Kidney capillary endothelial cell (primary cell): ENCODE results near the gene ERCC6.

ENCODE experiments used
- DNase-seq: peaks from one replicate; pipeline ENCODE4 v3.0.0-alpha.2; 2018; ENCODE audit warnings: low spot score

ERCC6 gene

DNA sequence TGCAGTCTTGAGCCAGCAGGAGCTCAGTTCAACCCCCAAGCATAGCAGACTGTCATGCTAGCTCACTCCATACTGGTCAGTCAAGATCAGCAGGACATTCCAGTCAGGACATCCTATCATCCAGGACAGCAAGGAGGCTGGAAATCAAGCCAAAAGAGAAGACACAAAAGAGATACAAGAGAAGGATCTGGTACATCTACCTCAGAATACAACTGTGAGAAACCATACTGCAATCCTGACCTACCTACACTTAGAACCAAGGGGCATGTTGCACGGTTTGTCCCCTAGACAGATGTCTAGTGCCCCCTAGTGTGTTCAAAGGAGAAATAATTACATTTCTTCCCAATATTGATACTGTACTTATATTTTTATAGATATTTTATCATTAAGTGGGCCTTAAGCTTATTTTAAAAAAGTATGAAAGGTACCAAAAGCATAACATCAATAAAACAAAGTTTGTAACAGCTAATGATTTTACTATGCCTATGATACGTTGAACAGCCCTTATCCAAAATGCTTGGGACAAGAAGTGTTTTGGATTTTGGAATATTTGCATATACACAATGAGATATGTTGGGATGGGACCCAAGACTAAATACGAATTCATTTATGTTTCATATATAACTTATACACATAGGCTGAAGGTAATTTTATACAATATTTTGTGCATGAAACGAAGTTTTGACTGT is 26.7 kb downstream of the ERCC6 start:
- DNase-seq = peak; percentile 59

DNA sequence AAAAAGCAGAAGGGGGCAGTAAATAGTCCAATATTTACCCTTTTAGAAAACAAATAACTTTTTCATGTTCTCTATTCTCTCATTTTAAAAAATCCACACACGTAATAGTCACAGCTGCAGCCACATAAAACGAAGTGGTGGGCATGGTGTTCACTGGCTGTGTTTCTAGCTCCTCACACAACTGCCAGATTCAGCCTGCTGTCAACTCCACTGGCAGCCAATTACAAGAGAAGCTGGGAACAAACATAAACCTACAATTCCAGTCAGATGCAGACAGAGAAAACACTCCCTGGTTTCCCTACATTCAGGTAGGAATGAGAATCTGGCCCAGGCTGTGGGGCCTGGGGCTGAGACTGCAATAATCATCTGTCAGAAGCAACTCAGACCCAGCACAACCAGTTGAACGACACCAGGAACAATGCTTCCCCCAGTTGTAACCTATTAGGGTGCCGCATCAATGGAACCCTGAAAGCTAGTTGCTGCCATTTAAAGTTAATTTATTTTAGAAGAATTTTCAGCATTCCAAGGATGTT is 29.1 kb downstream of the ERCC6 start:
- no peak for DNase-seq

DNA sequence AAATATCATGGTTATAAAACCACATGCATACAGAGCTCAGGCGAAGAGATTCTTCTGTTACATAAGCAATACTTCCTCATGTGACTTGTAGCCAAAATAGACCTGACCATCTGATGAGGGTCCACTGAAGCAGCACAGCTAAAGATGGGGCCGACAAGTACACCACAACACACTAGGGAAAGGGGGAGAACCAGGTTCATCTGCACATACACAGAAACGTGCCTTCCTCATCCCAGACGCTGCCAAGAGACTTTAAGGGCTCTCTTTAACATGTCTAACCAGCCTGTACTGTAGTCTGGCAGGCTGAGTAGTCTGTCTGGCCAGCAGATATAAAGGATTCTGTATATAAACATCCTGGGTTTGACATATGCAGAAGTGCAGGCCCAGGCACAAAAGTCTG is 30.3 kb downstream of the ERCC6 start:
- no peak for DNase-seq

DNA sequence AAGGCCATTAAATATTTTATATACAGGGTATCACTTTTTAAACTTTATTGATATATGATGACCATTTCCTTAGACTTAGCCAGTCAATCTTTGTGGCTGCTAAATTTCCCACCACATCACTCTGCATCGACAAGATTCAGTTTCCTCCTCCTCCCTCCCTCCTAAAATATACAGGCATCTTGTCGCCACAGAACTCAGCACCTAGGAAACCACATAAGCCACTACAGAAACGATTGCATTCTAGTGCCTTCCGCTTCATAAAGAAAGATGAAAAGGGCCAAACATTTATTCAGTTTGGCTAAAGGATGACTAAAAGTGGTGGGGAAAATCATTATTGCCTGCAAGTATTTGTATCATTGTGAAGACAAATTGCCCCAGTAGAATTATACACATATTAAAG is 30.7 kb downstream of the ERCC6 start:
- DNase-seq = no peak

DNA sequence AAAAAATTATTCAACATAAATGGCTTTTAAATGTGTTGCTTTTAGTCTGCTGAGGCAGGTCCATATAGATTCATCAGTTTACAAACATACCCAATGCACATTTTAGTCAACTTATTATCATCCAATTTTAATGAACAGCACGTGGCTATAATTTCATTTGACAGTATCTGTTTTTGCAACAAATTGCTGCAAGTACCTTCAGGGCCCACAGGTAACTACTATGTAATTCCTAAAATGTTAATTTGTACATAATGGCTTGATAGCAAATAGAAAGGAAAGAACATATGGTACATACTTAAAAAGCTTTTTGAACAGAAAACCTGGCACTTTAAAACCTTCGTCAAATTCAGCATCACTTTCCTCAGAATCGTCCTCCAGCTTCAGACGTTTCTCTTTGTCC is 33.3 kb downstream of the ERCC6 start:
- no peak for DNase-seq

DNA sequence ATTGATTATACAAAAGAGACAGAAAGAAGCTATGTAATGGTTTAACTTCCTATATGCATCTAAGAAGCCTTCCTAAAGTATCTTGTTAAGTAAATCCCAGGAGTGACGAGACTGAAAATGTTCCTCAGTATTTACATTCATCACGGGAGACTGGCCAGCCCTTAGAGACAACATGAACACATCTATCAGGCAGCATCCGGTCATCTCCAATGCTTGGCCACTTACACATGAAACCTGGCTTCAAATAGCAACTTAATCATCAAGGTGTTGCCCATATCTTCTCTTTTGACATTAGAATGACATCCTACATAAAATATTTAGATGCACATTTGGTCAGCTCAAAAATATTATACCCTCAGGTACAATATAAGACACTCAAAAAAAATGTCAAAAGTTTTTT is 33.8 kb downstream of the ERCC6 start:
- DNase-seq = no peak

DNA sequence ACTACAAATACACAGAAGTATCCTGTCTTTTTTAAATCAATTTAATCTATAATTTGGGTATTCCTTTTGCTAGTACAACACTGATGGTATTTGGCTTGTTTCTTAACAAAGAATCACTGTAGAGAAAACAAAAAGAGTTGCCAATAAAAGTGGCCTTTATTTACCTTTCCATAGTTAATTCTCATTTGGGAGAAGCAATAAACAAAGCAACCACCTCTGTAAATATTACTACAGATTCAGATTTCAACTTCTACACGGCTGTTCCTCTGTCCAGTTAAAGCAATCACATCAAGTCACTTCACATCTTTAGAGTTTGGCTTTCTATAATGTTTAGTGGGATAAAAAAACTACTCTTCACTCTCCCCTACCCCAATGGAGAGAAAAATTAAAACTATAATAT is 34.4 kb downstream of the ERCC6 start:
- DNase-seq = no peak

DNA sequence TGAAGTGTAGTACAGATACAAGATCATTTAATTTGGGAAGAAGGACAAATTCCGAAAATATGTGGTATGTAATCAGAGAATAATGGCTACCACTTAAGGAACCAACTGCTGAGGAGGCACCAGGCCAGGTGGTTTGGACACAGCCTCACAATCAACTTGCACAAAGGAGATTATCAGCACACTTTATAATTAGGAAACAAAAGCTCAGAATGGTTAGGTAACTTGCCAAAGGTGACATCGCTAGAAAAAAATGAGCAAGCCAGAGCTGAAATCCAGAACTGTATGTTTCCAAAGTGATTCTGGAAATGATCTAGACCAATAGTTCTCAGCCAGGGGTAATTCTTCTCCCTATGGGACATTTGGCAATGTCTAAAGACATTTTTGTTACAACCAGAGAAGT is 36.6 kb downstream of the ERCC6 start:
- no peak for DNase-seq

DNA sequence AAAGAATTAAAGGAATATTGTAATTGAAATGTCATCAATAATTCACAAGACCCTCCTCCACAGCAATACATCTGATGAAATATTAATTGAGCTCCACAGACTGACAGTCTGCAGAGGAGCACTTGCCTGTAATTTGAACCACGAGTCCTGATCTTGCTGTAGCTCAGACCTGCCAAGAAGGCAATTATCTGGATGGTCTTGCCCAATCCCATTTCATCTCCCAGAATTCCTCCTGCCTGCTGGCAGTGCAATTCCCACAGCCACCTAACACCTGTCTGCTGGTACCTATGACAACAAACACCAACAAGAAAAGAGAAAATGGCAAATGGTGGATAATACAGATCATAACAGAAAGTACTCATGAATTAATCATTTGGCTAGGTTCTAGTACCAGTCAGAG is 38.5 kb downstream of the ERCC6 start:
- DNase-seq = no peak

DNA sequence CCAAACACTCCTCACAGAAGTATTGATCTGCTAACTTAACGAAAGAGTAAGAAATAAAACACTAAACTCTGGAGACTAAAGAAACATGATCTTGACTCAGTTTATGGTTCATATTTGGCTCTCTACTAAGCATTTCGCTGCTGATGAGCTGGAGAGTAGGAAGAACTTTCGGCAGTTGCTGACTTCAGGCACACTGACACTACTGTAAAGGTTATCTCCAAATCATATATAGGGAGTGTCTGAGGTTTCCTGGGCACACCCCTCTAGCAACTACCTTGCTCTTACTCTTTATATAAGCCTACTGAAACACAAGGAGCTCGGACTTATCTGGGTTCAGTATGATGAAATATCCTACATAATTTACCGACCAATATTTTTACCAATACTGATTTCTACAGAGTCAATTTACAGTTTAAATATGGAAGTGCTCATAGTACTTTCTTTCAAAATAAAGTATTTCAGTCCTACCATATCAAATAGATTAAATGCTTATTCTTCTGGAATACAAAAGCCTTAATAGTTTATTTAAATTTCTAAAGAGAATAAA is 39.5 kb downstream of the ERCC6 start:
- DNase-seq = no peak

DNA sequence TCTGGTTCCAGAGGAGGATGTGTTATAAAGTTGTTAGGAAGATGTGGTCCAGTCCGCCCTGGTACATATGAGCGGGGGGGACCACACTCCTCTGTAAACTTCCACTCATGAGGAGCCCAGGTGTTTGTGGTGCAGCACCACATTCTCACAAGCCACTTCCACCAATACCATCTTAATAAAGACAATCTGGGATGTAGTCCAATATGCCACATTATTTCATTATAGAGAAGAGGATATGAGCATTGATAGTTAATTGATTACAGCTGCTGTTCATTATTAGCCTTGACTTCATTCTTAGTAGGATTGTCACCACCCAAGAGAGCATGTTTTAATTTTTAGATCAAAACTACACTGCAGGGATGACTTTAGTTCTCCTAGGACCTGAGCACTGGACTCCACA is 40.5 kb downstream of the ERCC6 start:
- DNase-seq = no peak

DNA sequence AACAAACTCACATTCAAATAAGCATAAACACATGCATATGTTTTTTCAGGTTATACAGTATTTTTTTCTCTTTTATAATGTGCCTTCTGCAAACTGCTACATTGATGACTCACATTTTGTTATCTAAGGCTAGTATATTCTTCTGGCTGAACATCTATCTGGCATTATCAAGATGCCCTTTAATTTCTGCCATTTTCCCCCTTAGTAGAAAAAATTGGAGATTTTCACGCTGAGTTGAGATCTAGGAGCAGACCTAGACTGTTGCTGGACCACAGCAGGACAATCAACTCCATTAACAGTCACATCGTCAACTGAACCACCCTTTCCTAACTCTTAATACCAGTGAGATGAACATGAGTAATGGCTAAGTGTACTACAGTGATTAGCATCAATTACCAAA is 41.6 kb downstream of the ERCC6 start:
- no peak for DNase-seq

DNA sequence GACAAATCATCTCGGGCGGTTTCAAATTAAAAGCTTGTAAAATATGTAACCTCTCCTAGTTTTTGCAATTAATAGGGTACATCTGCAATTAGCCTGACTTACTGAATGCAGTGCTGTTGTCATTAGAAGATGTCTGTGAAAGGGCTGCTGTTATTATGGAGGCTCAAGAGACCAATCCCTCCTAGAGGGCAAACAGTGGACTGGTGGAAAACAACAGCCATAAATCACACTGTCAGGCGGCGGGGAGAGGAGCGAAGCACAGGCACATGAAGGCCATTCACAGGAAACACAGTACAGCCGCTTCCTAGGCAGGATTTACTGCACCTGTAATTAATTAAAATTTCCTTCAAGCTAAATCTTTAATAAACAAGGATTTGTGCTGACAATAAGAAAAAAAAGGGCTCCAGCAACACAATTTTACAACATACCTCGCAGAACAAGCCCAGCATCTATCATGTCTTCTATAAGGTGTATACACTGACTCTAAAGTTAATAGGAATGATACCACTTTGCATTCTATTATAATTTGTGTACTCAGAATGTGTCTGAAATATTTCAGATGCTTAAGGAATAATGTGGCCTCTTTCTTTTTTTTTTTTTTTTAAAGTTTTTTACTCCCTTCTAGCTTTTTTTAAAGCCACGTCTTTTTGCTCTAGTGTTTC is 50.7 kb downstream of the ERCC6 start:
- DNase-seq = no peak

DNA sequence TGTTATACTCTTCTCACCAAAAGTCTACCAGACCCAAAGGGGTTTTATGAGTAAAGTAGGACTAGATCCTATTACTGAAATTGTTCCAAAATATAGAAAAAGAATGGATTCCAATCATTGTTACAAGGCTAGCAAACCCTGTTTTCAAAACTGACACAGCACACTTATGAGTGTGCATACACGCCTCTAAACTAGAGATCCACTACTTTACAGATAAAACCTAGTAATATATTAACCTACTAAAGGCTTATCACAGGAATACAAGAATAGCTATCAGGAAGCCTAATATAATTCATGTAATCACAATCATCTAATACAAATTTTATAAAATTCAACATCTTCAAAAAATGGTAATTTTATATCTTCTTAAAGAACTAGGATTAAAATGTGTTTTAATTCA is 52.2 kb downstream of the ERCC6 start:
- DNase-seq = no peak

DNA sequence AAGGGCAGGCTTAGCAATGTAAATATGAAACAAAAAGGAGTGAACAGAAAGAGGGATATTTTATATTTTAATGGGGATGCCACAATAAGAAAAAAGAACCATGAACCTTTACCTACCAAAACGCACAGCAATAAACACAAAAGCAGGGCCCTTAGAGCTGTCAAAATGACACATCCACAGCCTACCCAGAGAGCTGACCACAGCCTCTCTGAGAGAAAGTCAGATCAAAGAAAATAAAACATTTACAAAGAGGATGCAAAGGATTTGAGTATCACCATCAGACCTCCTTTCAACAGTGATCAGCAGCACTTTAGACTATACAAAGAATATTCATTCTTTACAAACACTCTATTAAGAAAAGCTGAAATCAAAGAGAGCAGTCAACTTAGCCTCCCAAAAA is 52.9 kb downstream of the ERCC6 start:
- no peak for DNase-seq

DNA sequence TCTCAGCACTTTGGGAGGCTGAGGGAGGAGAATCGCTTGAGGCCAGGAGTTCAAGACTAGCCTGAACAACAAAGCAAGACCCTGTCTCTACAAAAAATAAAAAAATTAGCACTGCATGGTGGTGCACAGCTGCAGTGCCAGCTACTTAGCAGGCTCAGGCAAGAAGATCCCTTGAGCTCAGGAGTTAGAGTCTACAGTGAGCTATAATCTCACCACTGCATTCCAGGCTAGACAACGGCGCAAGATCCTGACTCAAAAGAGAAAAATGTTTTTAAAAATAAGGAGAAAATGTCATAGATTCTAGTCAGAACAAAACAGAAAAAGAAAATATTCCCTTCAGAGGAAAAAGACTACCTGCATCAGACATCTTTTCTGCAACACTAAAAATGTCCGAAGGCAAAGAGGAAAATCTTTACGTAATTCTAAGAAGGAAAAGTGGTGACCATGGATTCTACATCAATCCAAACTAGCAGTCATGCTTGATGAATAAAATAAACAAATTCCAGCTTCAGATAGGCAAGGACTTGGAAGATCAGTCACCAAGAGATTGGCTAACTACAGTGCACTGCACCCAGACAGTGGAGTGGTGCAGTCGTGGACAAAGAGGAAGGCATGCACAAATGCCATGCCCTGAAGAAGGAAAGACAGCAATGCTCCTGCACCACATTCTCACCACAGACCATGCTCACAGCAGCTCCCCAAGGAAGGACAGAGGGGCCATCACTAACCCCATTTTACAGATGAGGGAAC is 54.3 kb downstream of the ERCC6 start:
- DNase-seq = no peak

DNA sequence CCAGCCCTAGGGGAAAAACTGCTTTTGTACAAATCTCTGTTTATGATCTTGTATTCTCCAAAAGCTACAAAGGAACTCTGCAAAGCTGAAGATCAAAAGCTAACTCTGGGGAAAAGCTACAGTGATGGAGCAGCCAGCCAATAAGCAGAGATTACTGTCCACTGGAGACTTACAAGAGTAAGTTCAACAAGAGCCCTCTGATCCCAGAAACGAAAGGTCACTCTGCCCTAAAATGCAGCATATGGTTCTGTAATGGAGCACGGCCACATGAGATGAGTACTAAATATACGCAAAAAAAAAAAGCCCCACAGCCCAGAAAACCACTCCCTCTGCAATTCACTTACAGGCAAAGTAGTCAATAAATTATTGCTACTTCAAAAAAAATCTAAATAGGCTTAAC is 60.1 kb downstream of the ERCC6 start:
- DNase-seq = no peak

DNA sequence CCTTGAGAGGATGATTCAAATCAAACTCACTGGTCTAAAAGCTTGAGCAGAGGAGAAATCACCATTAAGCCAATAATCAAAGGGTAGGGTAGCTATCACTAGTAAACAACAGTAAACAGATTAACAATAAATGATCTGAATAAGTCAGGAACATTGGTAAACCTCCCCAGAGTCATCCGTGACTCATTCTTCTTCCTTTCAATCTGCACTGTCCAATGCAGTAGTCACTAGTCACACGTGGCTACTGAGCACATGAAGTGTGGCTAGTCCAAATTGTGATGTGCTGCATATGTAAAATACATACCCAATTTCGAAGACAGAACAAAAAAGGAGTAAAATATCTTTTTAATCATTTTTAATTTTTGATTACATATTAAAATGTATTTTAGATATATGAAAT is 64.0 kb downstream of the ERCC6 start:
- peak; percentile 30 for DNase-seq

DNA sequence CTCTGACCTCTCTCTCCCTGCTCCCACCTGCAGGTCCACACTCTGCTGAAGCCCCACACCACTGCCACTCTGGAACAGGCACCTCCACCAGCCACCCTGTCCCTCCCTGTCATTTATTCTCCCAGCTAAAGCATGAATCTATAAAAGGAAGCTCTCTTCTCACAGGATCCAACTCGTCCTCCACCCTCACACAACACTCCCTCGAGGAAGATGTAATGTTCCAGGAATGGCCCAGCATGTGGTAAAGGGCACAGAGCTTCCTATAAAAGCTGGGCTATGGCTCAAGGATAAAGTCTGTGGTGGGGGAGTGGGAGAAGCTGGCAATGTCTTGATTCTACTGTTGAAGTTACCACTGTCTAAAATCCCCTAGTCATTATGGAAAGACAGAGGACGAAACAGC is 67.4 kb downstream of the ERCC6 start:
- DNase-seq = no peak

DNA sequence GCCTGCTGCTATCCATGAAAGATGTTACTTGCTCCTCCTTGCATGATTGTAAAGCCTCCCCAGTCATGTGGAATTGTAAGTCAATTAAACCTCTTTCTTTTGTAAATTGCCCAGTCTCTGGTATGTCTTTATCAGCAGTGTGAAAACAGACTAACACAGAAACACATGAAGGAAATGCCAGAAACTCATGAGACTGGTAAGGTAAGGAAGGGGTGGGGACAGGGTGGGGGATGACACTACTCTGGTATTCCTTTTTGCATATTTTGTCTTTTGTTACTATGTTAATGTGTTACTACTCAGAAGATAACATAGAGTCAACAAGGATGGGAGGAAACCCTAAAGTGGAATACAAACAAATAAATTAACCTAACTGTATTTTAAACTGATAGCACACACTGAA is 73.2 kb downstream of the ERCC6 start:
- DNase-seq = no peak
